K562 (cell line): ENCODE measurements around the gene TLCD1. TPM values are rescaled to one million over a fixed set of nuclear protein-coding genes. Genes with fewer than 3 reads are reported as not detected.

Experiments
- CHD1 ChIP-seq: fragments of 200-600 bp; sonication (generic); IDR thresholded peaks from one replicate; pipeline ENCODE4 v1.6.1; 2012; ENCODE audit warnings: mild to moderate bottlenecking, moderate library complexity, low read length, inconsistent platforms
- DEAF1 ChIP-seq: fragments of 450-650 bp; formaldehyde crosslinking; IDR thresholded peaks from 2 replicates; pipeline ENCODE4 v1.4.0; 2020; ENCODE audit warnings: mild to moderate bottlenecking, moderate library complexity
- E2F3 ChIP-seq: fragments of 250-450 bp; sonication (Bioruptor Pico); IDR thresholded peaks from 2 replicates; pipeline ENCODE4 v1.4.0; 2020; ENCODE audit warnings: mild to moderate bottlenecking
- EGR1 ChIP-seq: fragments of 450-650 bp; conservative IDR thresholded peaks from 2 replicates; pipeline ENCODE4 v1.6.1; 2017; ENCODE audit warnings: mild to moderate bottlenecking
- GABPA ChIP-seq: fragments of 200-800 bp; sonication (Bioruptor generic); conservative IDR thresholded peaks from 2 replicates; pipeline ENCODE4 v1.6.1; 2016; ENCODE audit warnings: low read depth, missing genetic modification characterization, missing compliant biosample characterization
- HDAC8 ChIP-seq: fragments of 450-650 bp; IDR thresholded peaks from 2 replicates; pipeline ENCODE4 v1.6.1; 2016; ENCODE audit warnings: mild to moderate bottlenecking, missing genetic modification characterization, moderate library complexity, missing compliant biosample characterization
- HDGF ChIP-seq: fragments of 450-650 bp; IDR thresholded peaks from 2 replicates; pipeline ENCODE4 v1.6.1; 2016
- MCM7 ChIP-seq, 2 experiments: fragments of 450-650 bp; IDR thresholded peaks; 2 replicates each; pipeline ENCODE4 v1.6.1; 2016 to 2018
- MXI1 ChIP-seq: IDR thresholded peaks from 2 replicates; pipeline ENCODE4 v1.6.1; 2011; ENCODE audit warnings: low read depth, mild to moderate bottlenecking, improper control_type of control experiment, low read length
- MYC ChIP-seq, 2 experiments: fragments of 250-450 bp in 1 of 2; sonication (Bioruptor Pico) in 1 of 2; IDR thresholded peaks; 2 replicates each; pipeline versions ENCODE4 v1.5.1 to v1.6.1; 2012 to 2021; ENCODE audit warnings: low read depth in 2 of 2, borderline replicate concordance in 1 of 2, improper control_type of control experiment in 1 of 2, low read length in 1 of 2, mild to moderate bottlenecking in 1 of 2, moderate library complexity in 1 of 2
- NFIX ChIP-seq: fragments of 250-450 bp; sonication (Bioruptor Pico); IDR thresholded peaks from 2 replicates; pipeline ENCODE4 v1.4.0; 2020; ENCODE audit warnings: low read depth, mild to moderate bottlenecking, moderate library complexity
- NFRKB ChIP-seq: fragments of 450-650 bp; IDR thresholded peaks from 2 replicates; pipeline ENCODE4 v1.6.1; 2016; ENCODE audit warnings: low read depth
- NRF1 ChIP-seq, 2 experiments: fragments of 450-650 bp; IDR thresholded peaks in 1 of 2; conservative IDR thresholded peaks in 1 of 2; 2 replicates each; pipeline ENCODE4 v1.6.1; 2014; ENCODE audit warnings: mild to moderate bottlenecking in 2 of 2
- SP1 ChIP-seq: sonication (generic); formaldehyde crosslinking; IDR thresholded peaks from 2 replicates; pipeline ENCODE4 v1.8.1; 2022; ENCODE audit warnings: mild to moderate bottlenecking, missing genetic modification reagents
- SPI1 ChIP-seq: IDR thresholded peaks from 2 replicates; pipeline ENCODE4 v1.6.1; 2011; ENCODE audit warnings: low read depth, low read length, control low read depth, borderline replicate concordance
- ZC3H8 ChIP-seq: fragments of 450-650 bp; IDR thresholded peaks from 2 replicates; pipeline ENCODE4 v1.6.1; 2017
- ZNF232 ChIP-seq: sonication (generic); formaldehyde crosslinking; IDR thresholded peaks from 2 replicates; pipeline ENCODE4 v1.8.0; 2022; ENCODE audit warnings: mild to moderate bottlenecking, missing genetic modification reagents
- ZNF644 ChIP-seq: fragments of 200-800 bp; sonication (Bioruptor generic); IDR thresholded peaks from 2 replicates; pipeline ENCODE4 v1.6.1; 2016; ENCODE audit warnings: low read depth, missing genetic modification characterization, missing compliant biosample characterization
- polyA plus RNA-seq, 8 experiments: library from polyadenylated mRNA; depleted of rRNA in 4 of 8; stranded (reverse) in 5 of 8; unstranded in 3 of 8; fragments of >200 nt; fragmentation: Nextera tagmentation in 2 of 8; fragmentation: Illumina TruSeq in 1 of 8; extraction: Ambion mirVana in 2 of 8; extraction: Trizol in 1 of 8; gene quantifications; 2 replicates each; pipeline versions ENCODE4 v1.2.1 to v1.2.3, GENCODE V29; 2011 to 2014; ENCODE audit warnings: inconsistent platforms in 1 of 8, missing spikeins in 1 of 8
- total RNA-seq, 7 experiments: library from RNA; depleted of rRNA in 6 of 7; stranded (reverse); fragments of >200 nt in 6 of 7; fragmentation: Illumina TruSeq in 2 of 7; extraction: Trizol in 2 of 7; gene quantifications; 2 replicates each; pipeline versions ENCODE4 v1.2.1 to v1.2.3, GENCODE V29; 2011 to 2021; ENCODE audit warnings: low replicate concordance in 1 of 7
- TF ChIP-seq, protein P1 (sequence below), 2 experiments: fragments of 450-650 bp; IDR thresholded peaks; 2 replicates each; pipeline ENCODE4 v1.6.1; 2018; ENCODE audit warnings: mild to moderate bottlenecking in 2 of 2, low read depth in 1 of 2; ENCODE audit not compliant: partially characterized antibody in 2 of 2
- TF ChIP-seq, protein P2 (sequence below): fragments of 450-650 bp; conservative IDR thresholded peaks from 2 replicates; pipeline ENCODE4 v1.6.1; 2016; ENCODE audit warnings: missing genetic modification characterization, low read depth, mild to moderate bottlenecking, control low read depth, missing compliant biosample characterization
- TF ChIP-seq, protein P3 (sequence below): fragments of 450-650 bp; IDR thresholded peaks from 2 replicates; pipeline ENCODE4 v1.6.1; 2016

Gene TLCD1
- total and polyA plus RNA-seq, 9 of the 15 experiments (the other 6 are each of a cell fraction or from before 2014, with no cell fraction given) = 6.8 to 37.7 (median 21.7) TPM

- TF ChIP-seq, protein P1, sequence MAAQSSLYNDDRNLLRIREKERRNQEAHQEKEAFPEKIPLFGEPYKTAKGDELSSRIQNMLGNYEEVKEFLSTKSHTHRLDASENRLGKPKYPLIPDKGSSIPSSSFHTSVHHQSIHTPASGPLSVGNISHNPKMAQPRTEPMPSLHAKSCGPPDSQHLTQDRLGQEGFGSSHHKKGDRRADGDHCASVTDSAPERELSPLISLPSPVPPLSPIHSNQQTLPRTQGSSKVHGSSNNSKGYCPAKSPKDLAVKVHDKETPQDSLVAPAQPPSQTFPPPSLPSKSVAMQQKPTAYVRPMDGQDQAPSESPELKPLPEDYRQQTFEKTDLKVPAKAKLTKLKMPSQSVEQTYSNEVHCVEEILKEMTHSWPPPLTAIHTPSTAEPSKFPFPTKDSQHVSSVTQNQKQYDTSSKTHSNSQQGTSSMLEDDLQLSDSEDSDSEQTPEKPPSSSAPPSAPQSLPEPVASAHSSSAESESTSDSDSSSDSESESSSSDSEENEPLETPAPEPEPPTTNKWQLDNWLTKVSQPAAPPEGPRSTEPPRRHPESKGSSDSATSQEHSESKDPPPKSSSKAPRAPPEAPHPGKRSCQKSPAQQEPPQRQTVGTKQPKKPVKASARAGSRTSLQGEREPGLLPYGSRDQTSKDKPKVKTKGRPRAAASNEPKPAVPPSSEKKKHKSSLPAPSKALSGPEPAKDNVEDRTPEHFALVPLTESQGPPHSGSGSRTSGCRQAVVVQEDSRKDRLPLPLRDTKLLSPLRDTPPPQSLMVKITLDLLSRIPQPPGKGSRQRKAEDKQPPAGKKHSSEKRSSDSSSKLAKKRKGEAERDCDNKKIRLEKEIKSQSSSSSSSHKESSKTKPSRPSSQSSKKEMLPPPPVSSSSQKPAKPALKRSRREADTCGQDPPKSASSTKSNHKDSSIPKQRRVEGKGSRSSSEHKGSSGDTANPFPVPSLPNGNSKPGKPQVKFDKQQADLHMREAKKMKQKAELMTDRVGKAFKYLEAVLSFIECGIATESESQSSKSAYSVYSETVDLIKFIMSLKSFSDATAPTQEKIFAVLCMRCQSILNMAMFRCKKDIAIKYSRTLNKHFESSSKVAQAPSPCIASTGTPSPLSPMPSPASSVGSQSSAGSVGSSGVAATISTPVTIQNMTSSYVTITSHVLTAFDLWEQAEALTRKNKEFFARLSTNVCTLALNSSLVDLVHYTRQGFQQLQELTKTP (IDR thresholded peaks at IDR 0.05; ENCODE audit: low read depth in 1 of 2, partially characterized antibody in 2 of 2) = peak in 1 of 2 experiments; percentile 14
- peak; percentile 41 for TF ChIP-seq EGR1
- TF ChIP-seq ZNF644 (tag) = no peak
- no peak for TF ChIP-seq ZNF232 (CRISPR knock-in tag)
- no peak for TF ChIP-seq MCM7 (IDR thresholded peaks at IDR 0.05)
- TF ChIP-seq MXI1 = no peak
- TF ChIP-seq GABPA = 0 out of 2 replicates have a peak, but pooled peaks have one; percentile 22
- no peak for TF ChIP-seq DEAF1 (CRISPR knock-in tag)
- no peak for TF ChIP-seq E2F3 (CRISPR knock-in tag)
- peak; percentile 75 for TF ChIP-seq CHD1
- TF ChIP-seq, protein P2, sequence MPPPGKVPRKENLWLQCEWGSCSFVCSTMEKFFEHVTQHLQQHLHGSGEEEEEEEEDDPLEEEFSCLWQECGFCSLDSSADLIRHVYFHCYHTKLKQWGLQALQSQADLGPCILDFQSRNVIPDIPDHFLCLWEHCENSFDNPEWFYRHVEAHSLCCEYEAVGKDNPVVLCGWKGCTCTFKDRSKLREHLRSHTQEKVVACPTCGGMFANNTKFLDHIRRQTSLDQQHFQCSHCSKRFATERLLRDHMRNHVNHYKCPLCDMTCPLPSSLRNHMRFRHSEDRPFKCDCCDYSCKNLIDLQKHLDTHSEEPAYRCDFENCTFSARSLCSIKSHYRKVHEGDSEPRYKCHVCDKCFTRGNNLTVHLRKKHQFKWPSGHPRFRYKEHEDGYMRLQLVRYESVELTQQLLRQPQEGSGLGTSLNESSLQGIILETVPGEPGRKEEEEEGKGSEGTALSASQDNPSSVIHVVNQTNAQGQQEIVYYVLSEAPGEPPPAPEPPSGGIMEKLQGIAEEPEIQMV (tag) = no peak
- TF ChIP-seq, protein P3, sequence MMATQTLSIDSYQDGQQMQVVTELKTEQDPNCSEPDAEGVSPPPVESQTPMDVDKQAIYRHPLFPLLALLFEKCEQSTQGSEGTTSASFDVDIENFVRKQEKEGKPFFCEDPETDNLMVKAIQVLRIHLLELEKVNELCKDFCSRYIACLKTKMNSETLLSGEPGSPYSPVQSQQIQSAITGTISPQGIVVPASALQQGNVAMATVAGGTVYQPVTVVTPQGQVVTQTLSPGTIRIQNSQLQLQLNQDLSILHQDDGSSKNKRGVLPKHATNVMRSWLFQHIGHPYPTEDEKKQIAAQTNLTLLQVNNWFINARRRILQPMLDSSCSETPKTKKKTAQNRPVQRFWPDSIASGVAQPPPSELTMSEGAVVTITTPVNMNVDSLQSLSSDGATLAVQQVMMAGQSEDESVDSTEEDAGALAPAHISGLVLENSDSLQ = peak; percentile 58; the same call in 1 of the 2 replicates
- peak; percentile 94 for TF ChIP-seq SPI1
- no peak for TF ChIP-seq ZC3H8
- TF ChIP-seq NFRKB = peak; percentile 49
- TF ChIP-seq NRF1 (conservative IDR thresholded peaks at IDR 0.05 in 1 of 2, IDR thresholded peaks at IDR 0.05 in 1 of 2) = peak; percentile 73 to 78
- TF ChIP-seq NFIX (CRISPR knock-in tag) = no peak
- peak; percentile 77; the same call in 1 of the 2 replicates for TF ChIP-seq HDGF
- peak; percentile 70; the same call in 1 of the 2 replicates for TF ChIP-seq MYC (IDR thresholded peaks at IDR 0.05; ENCODE audit: low read depth, low read length)
- TF ChIP-seq MYC (CRISPR knock-in tag; IDR thresholded peaks at IDR 0.05; ENCODE audit: borderline replicate concordance, low read depth) = no peak
- TF ChIP-seq HDAC8 = no peak
- TF ChIP-seq SP1 (CRISPR knock-in tag) = peak; percentile 3; the same call in 1 of the 2 replicates
Measured at GRCh38 chr17:28712032-28712704, 13.9 kb downstream of the TLCD1 start (continued).
